ENCODE data around the gene SYNJ2BP. TPM values are rescaled to one million over a fixed set of nuclear protein-coding genes. Genes with fewer than 3 reads are reported as not detected.

Gene SYNJ2BP
- total and polyA plus RNA-seq, 9 of the 15 experiments (the other 6 are each of a cell fraction or from before 2014, with no cell fraction given), result 1.8 to 4.6 (median 3.3) TPM

DNA sequence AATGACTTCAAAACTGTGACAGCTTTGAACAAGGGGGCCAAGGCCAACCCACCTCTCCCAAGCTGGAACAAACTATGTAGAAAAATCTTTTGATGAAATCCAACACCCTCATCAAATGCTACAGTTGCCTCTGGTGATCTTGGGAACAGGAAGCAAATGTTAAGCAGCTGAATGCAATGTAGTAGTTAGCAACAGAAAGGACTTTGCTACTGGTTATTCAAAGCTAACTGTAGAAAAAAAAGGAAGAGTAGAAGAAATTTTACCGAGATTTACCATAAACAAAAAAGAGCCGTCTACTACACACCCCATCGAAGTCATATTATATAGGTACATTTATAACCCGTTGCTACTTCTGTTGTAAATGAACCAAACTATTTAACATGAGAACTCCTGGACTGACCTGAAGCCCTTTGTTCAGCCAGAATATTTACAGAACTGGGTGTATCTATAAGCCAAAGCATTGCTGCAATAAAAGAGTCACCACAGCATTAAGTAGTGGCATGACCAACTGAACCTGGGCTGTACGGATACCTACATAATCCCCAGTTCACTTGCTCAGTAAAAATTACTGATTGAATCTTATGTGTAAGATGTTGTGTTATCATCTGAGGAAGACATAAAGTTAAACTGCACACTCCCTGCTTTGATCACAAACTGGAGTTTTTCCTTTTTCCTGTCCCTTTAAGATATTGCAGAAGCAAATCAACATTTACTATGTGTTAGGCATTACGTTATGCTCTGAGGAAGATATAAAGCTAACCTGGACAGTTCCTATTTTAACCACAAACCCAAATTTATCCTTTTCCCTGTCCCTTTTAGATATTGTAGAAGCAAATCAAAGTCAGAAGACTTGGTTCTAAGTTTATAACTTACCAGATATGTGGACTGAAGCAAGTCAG lies 25.1 kb downstream of the SYNJ2BP start (continued):
- TF ChIP-seq DDX20 (tag; IDR thresholded peaks at IDR 0.05; ENCODE audit: low read depth), result no peak
- TF ChIP-seq FIP1L1 (IDR thresholded peaks at IDR 0.05; ENCODE audit: low read depth, low read length, poor library complexity, severe bottlenecking), result no peak

DNA sequence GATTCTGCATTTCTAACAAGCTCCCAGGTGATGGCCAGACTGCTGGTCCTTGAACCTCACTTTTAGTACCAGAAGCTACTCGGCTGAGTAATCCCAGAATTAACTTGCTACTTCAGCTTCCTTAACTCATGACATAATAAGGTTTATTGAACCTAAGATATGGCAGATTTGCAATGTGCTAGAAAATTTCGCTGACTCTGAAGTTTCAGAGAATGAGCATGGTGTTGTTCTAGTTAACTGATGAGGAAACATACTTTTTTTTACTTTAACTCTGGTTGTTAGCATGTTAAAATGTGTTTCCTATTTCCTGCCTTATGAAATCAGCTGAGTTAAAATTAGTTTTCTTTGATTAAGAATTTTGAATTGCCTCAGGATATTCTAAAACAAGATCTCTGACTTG lies 34.4 kb downstream of the SYNJ2BP start:
- no peaks in the 10 kb centered on the region for H3K9me3 ChIP-seq (replicated peaks; ENCODE audit: control insufficient read depth, insufficient read depth, low read depth, low read length)
- no peaks in the 10 kb centered on the region for H3K36me3 ChIP-seq (ENCODE audit: control insufficient read depth, insufficient read depth, low read length)
- no peak overlapping the region for H3K9ac ChIP-seq (ENCODE audit: insufficient read depth in 1 of 2, low read depth in 2 of 2, low read length in 2 of 2)
- no peaks in the 10 kb centered on the region for H3K79me2 ChIP-seq (ENCODE audit: control insufficient read depth, insufficient read depth, low read length)
- ATAC-seq, result no peak
- no peak for FAIRE-seq
- no peak for DNase-seq (ENCODE audit: extremely low read depth in 1 of 4, low spot score in 3 of 4)
- H3K9me1 ChIP-seq (ENCODE audit: control insufficient read depth, insufficient read depth, low read length), result no peaks in the 10 kb centered on the region
- 0% methylated on average over 2 of the region's 2 CpGs for WGBS (ENCODE audit: insufficient coverage, low coverage, missing lambda C conversion rate)
- no peak overlapping the region for H3K27ac ChIP-seq (ENCODE audit: extremely low read depth, low read depth, low read length)
- TF ChIP-seq, protein P1, sequence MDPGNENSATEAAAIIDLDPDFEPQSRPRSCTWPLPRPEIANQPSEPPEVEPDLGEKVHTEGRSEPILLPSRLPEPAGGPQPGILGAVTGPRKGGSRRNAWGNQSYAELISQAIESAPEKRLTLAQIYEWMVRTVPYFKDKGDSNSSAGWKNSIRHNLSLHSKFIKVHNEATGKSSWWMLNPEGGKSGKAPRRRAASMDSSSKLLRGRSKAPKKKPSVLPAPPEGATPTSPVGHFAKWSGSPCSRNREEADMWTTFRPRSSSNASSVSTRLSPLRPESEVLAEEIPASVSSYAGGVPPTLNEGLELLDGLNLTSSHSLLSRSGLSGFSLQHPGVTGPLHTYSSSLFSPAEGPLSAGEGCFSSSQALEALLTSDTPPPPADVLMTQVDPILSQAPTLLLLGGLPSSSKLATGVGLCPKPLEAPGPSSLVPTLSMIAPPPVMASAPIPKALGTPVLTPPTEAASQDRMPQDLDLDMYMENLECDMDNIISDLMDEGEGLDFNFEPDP (CRISPR knock-in tag; IDR thresholded peaks at IDR 0.05), result no peak
- TF ChIP-seq SNIP1 (IDR thresholded peaks at IDR 0.05; ENCODE audit: low read depth) (no peak), SP1 (CRISPR knock-in tag; IDR thresholded peaks at IDR 0.05) (no peak), MAFG (tag; conservative IDR thresholded peaks at IDR 0.05) (peak; percentile 34; the same call in 1 of the 2 replicates), CBX1 (IDR thresholded peaks at IDR 0.05; ENCODE audit: low read depth) (no peak), PML (IDR thresholded peaks at IDR 0.05; ENCODE audit: low read length) (no peak), ZFP30 (CRISPR knock-in tag; IDR thresholded peaks at IDR 0.05; ENCODE audit: borderline replicate concordance) (no peak), ZNF316 (IDR thresholded peaks at IDR 0.05) (peak; percentile 60), DDX20 (tag; IDR thresholded peaks at IDR 0.05; ENCODE audit: low read depth) (no peak), MAFK (IDR thresholded peaks at IDR 0.05; ENCODE audit: low read length) (0 out of 2 replicates have a peak, but pooled peaks have one; percentile 20), C11orf30 (IDR thresholded peaks at IDR 0.05; ENCODE audit: low read depth) (peak; percentile 49; the same call in 1 of the 2 replicates), ZNF143 (CRISPR knock-in tag; IDR thresholded peaks at IDR 0.05) (no peak), ELF2 (CRISPR knock-in tag; IDR thresholded peaks at IDR 0.05) (no peak)
- TF ChIP-seq, protein P2, sequence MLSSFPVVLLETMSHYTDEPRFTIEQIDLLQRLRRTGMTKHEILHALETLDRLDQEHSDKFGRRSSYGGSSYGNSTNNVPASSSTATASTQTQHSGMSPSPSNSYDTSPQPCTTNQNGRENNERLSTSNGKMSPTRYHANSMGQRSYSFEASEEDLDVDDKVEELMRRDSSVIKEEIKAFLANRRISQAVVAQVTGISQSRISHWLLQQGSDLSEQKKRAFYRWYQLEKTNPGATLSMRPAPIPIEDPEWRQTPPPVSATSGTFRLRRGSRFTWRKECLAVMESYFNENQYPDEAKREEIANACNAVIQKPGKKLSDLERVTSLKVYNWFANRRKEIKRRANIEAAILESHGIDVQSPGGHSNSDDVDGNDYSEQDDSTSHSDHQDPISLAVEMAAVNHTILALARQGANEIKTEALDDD (IDR thresholded peaks at IDR 0.05), result no peak
- TF ChIP-seq, protein P3, sequence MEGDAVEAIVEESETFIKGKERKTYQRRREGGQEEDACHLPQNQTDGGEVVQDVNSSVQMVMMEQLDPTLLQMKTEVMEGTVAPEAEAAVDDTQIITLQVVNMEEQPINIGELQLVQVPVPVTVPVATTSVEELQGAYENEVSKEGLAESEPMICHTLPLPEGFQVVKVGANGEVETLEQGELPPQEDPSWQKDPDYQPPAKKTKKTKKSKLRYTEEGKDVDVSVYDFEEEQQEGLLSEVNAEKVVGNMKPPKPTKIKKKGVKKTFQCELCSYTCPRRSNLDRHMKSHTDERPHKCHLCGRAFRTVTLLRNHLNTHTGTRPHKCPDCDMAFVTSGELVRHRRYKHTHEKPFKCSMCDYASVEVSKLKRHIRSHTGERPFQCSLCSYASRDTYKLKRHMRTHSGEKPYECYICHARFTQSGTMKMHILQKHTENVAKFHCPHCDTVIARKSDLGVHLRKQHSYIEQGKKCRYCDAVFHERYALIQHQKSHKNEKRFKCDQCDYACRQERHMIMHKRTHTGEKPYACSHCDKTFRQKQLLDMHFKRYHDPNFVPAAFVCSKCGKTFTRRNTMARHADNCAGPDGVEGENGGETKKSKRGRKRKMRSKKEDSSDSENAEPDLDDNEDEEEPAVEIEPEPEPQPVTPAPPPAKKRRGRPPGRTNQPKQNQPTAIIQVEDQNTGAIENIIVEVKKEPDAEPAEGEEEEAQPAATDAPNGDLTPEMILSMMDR (IDR thresholded peaks at IDR 0.05 in 2 of 3, conservative IDR thresholded peaks at IDR 0.05 in 1 of 3; ENCODE audit: insufficient read depth in 2 of 3, low read depth in 1 of 3, low read length in 3 of 3), result no peak
- BruUV-seq (replicated peaks), result no TSS peak
- intact Hi-C loops (cut with micrococcal nuclease), result no loop called here
- POLR2A ChIA-PET, result no interaction called here
- H3K4me1 ChIP-seq (replicated peaks in 1 of 2; ENCODE audit: control insufficient read depth in 2 of 2, insufficient read depth in 2 of 2, low read length in 2 of 2), result no peaks in the 10 kb centered on the region
- no peaks in the 10 kb centered on the region for H4K20me1 ChIP-seq (replicated peaks; ENCODE audit: control insufficient read depth, insufficient read depth, low read length)
- in situ Hi-C loops (cut with MboI), result no loop called here
- H2AFZ ChIP-seq (ENCODE audit: low read depth, low read length), result no peak overlapping the region
- no peak overlapping the region for H3K4me2 ChIP-seq (ENCODE audit: insufficient read depth, low read length)
- no peak overlapping the region for H3K4me3 ChIP-seq
- no peaks in the 10 kb centered on the region for H3K27me3 ChIP-seq (ENCODE audit: control insufficient read depth in 2 of 2, insufficient read depth in 2 of 2, low read length in 2 of 2)
- CTCF ChIA-PET (ENCODE audit: low intra/inter-chr PET ratio), result no interaction called here
